GM12875 (cell line): Measurements from ENCODE around the gene IFI30.

ENCODE experiments used
- H3K4me3 ChIP-seq: one replicate; pipeline ENCODE4 v1.5.1; 2011; ENCODE audit warnings: low read depth, low read length, control low read depth
- CTCF ChIP-seq: IDR thresholded peaks from 2 replicates; pipeline ENCODE4 v1.5.1; 2011; ENCODE audit warnings: low read depth, mild to moderate bottlenecking, control low read depth, inconsistent platforms, low read length, moderate library complexity, borderline replicate concordance; ENCODE audit not compliant: insufficient read depth

Gene IFI30

GRCh38 chr19:18164072-18164471 lies 9.5 kb upstream of the IFI30 start:
- TF ChIP-seq CTCF = no peak
- no peak overlapping the region for H3K4me3 ChIP-seq

- H3K4me3 ChIP-seq = no peak overlapping the region
- TF ChIP-seq CTCF = no peak
These were observed 7.6 kb upstream of the IFI30 start for GRCh38 chr19:18165794-18166544.

GRCh38 chr19:18167011-18167410 lies 6.6 kb upstream of the IFI30 start:
- H3K4me3 ChIP-seq = no peak overlapping the region
- no peak for TF ChIP-seq CTCF

GRCh38 chr19:18167975-18168645 lies 5.5 kb upstream of the IFI30 start:
- TF ChIP-seq CTCF = peak; percentile 86
- no peak overlapping the region for H3K4me3 ChIP-seq

GRCh38 chr19:18168673-18169381 lies 4.8 kb upstream of the IFI30 start:
- no peak overlapping the region for H3K4me3 ChIP-seq
- no peak for TF ChIP-seq CTCF

GRCh38 chr19:18170714-18171255 lies 2.8 kb upstream of the IFI30 start:
- H3K4me3 ChIP-seq = peak overlapping the region; percentile 26
- no peak for TF ChIP-seq CTCF
